HepG2 (cell line): ENCODE results near the gene RBMS2.

ENCODE experiments used
- ASH2L ChIP-seq: fragments of 300-600, 200-600 bp; sonication (generic); IDR thresholded peaks from 2 replicates; pipeline ENCODE4 v1.7.0; 2017; ENCODE audit warnings: low read depth, mild to moderate bottlenecking, moderate library complexity, mixed read lengths, low read length; ENCODE audit not compliant: insufficient read length
- CBX2 ChIP-seq, 2 experiments: fragments of 200-600 bp in 1 of 2; sonication (generic); formaldehyde crosslinking in 1 of 2; IDR thresholded peaks; 2 replicates each; pipeline versions ENCODE4 v1.7.0 to v1.8.1; 2018 to 2022; ENCODE audit warnings: low read depth in 2 of 2, low read length in 1 of 2, mild to moderate bottlenecking in 1 of 2, missing genetic modification reagents in 1 of 2
- CHD2 ChIP-seq: IDR thresholded peaks from 2 replicates; pipeline ENCODE4 v1.6.1; 2011; ENCODE audit warnings: low read depth, low read length, improper control_type of control experiment
- GABPA ChIP-seq, 2 experiments: IDR thresholded peaks; 2 replicates each; pipeline ENCODE4 v1.6.1; 2011 to 2016; ENCODE audit warnings: low read depth in 2 of 2, low read length in 1 of 2, missing biosample characterization in 1 of 2, missing genetic modification characterization in 1 of 2
- ZNF274 ChIP-seq: sonication (generic); formaldehyde crosslinking; IDR thresholded peaks from 2 replicates; pipeline ENCODE4 v1.5.1; 2020; ENCODE audit warnings: mild to moderate bottlenecking, missing genetic modification reagents
- ZNF460 ChIP-seq: sonication (generic); formaldehyde crosslinking; IDR thresholded peaks from 2 replicates; pipeline ENCODE4 v1.5.1; 2020; ENCODE audit warnings: missing genetic modification reagents, mild to moderate bottlenecking, borderline replicate concordance
- ZNF468 ChIP-seq: sonication (generic); formaldehyde crosslinking; IDR thresholded peaks from 2 replicates; pipeline ENCODE4 v1.8.0; 2022; ENCODE audit warnings: mild to moderate bottlenecking, moderate library complexity, missing genetic modification reagents
- ZNF746 ChIP-seq: sonication (generic); formaldehyde crosslinking; IDR thresholded peaks from 2 replicates; pipeline ENCODE4 v1.8.0; 2022; ENCODE audit warnings: mild to moderate bottlenecking, missing genetic modification reagents
- TF ChIP-seq, protein P1 (sequence below): sonication (generic); formaldehyde crosslinking; IDR thresholded peaks from 2 replicates; pipeline ENCODE4 v1.5.0; 2020; ENCODE audit warnings: mild to moderate bottlenecking, missing genetic modification reagents, moderate library complexity
- TF ChIP-seq, protein P2 (sequence below): sonication (generic); formaldehyde crosslinking; IDR thresholded peaks from 2 replicates; pipeline ENCODE4 v1.9.0; 2021; ENCODE audit warnings: missing genetic modification reagents, borderline replicate concordance
- TF ChIP-seq, protein P3 (sequence below): sonication (generic); formaldehyde crosslinking; IDR thresholded peaks from 2 replicates; pipeline ENCODE4 v1.4.0; 2020; ENCODE audit warnings: missing genetic modification reagents, borderline replicate concordance
- TF ChIP-seq, protein P4 (sequence below), 2 experiments: IDR thresholded peaks; 2 replicates each; pipeline ENCODE4 v1.6.1; 2011 to 2012; ENCODE audit warnings: low read length in 2 of 2, borderline replicate concordance in 1 of 2, low read depth in 1 of 2, mild to moderate bottlenecking in 1 of 2, moderate library complexity in 1 of 2
- TF ChIP-seq, protein P5 (sequence below): fragments of 450-650 bp; IDR thresholded peaks from 2 replicates; pipeline ENCODE4 v1.6.1; 2016

DNA sequence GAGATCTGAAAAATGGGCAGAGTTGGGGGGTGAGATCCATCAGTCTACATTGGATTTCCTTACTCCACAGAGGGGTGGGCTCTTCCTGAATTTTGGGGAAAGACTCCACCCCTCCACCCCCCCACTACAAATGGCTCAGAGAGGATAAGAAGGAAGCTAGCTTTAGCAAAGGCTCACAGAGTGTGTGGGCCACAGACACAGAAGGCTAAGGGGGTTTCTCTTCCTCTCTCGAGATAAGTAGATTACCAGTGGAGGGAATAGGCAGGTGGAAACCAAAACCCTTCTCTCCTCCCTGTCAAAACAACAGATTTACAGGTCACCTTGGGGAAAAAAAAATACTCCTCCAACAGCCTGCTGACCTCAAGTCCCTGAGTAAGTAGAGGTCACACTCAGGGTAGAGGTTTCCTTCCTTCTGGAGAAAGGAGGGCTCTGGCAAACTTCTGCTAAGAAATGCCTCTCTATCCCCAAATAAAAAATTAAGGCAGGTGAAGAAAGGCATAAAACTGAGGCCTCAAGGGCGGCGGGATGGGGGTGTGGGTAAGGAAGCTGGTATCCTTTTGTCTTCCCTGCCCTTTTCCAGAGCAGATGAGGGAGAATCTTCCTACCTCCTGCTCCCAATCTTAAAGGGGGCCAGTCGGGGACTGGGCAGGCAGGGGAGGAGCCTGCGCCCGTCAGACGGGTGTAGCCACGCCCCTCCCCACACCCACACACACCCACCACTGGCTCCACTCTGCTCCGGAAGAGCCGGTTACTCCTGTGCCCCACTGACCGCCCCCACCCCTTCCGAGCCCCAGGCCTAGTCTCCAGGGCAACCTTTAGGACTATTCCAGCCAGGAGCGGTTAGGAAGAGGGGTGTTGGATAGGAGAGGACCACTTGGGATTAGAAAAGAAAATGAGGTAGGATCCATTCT, 110.4 kb downstream of the RBMS2 start:
- TF ChIP-seq, protein P1, sequence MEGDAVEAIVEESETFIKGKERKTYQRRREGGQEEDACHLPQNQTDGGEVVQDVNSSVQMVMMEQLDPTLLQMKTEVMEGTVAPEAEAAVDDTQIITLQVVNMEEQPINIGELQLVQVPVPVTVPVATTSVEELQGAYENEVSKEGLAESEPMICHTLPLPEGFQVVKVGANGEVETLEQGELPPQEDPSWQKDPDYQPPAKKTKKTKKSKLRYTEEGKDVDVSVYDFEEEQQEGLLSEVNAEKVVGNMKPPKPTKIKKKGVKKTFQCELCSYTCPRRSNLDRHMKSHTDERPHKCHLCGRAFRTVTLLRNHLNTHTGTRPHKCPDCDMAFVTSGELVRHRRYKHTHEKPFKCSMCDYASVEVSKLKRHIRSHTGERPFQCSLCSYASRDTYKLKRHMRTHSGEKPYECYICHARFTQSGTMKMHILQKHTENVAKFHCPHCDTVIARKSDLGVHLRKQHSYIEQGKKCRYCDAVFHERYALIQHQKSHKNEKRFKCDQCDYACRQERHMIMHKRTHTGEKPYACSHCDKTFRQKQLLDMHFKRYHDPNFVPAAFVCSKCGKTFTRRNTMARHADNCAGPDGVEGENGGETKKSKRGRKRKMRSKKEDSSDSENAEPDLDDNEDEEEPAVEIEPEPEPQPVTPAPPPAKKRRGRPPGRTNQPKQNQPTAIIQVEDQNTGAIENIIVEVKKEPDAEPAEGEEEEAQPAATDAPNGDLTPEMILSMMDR (CRISPR knock-in tag) = no peak
- TF ChIP-seq, protein P2, sequence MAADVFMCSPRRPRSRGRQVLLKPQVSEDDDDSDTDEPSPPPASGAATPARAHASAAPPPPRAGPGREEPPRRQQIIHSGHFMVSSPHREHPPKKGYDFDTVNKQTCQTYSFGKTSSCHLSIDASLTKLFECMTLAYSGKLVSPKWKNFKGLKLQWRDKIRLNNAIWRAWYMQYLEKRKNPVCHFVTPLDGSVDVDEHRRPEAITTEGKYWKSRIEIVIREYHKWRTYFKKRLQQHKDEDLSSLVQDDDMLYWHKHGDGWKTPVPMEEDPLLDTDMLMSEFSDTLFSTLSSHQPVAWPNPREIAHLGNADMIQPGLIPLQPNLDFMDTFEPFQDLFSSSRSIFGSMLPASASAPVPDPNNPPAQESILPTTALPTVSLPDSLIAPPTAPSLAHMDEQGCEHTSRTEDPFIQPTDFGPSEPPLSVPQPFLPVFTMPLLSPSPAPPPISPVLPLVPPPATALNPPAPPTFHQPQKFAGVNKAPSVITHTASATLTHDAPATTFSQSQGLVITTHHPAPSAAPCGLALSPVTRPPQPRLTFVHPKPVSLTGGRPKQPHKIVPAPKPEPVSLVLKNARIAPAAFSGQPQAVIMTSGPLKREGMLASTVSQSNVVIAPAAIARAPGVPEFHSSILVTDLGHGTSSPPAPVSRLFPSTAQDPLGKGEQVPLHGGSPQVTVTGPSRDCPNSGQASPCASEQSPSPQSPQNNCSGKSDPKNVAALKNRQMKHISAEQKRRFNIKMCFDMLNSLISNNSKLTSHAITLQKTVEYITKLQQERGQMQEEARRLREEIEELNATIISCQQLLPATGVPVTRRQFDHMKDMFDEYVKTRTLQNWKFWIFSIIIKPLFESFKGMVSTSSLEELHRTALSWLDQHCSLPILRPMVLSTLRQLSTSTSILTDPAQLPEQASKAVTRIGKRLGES (CRISPR knock-in tag) = no peak
- no peak for TF ChIP-seq ZNF468 (CRISPR knock-in tag)
- TF ChIP-seq ZNF746 (CRISPR knock-in tag) = no peak
- TF ChIP-seq, protein P3, sequence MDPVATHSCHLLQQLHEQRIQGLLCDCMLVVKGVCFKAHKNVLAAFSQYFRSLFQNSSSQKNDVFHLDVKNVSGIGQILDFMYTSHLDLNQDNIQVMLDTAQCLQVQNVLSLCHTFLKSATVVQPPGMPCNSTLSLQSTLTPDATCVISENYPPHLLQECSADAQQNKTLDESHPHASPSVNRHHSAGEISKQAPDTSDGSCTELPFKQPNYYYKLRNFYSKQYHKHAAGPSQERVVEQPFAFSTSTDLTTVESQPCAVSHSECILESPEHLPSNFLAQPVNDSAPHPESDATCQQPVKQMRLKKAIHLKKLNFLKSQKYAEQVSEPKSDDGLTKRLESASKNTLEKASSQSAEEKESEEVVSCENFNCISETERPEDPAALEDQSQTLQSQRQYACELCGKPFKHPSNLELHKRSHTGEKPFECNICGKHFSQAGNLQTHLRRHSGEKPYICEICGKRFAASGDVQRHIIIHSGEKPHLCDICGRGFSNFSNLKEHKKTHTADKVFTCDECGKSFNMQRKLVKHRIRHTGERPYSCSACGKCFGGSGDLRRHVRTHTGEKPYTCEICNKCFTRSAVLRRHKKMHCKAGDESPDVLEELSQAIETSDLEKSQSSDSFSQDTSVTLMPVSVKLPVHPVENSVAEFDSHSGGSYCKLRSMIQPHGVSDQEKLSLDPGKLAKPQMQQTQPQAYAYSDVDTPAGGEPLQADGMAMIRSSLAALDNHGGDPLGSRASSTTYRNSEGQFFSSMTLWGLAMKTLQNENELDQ = no peak
- no peak for TF ChIP-seq GABPA (IDR thresholded peaks at IDR 0.05; ENCODE audit: low read depth, low read length)
- peak; percentile 39; the same call in 1 of the 2 replicates for TF ChIP-seq GABPA (CRISPR knock-in tag; IDR thresholded peaks at IDR 0.05; ENCODE audit: low read depth)
- no peak for TF ChIP-seq ASH2L
- no peak for TF ChIP-seq CHD2
- TF ChIP-seq CBX2 (IDR thresholded peaks at IDR 0.05; ENCODE audit: low read depth, low read length) = no peak
- TF ChIP-seq CBX2 (CRISPR knock-in tag; IDR thresholded peaks at IDR 0.05; ENCODE audit: low read depth) = no peak
- TF ChIP-seq ZNF460 = no peak
- TF ChIP-seq, protein P4, sequence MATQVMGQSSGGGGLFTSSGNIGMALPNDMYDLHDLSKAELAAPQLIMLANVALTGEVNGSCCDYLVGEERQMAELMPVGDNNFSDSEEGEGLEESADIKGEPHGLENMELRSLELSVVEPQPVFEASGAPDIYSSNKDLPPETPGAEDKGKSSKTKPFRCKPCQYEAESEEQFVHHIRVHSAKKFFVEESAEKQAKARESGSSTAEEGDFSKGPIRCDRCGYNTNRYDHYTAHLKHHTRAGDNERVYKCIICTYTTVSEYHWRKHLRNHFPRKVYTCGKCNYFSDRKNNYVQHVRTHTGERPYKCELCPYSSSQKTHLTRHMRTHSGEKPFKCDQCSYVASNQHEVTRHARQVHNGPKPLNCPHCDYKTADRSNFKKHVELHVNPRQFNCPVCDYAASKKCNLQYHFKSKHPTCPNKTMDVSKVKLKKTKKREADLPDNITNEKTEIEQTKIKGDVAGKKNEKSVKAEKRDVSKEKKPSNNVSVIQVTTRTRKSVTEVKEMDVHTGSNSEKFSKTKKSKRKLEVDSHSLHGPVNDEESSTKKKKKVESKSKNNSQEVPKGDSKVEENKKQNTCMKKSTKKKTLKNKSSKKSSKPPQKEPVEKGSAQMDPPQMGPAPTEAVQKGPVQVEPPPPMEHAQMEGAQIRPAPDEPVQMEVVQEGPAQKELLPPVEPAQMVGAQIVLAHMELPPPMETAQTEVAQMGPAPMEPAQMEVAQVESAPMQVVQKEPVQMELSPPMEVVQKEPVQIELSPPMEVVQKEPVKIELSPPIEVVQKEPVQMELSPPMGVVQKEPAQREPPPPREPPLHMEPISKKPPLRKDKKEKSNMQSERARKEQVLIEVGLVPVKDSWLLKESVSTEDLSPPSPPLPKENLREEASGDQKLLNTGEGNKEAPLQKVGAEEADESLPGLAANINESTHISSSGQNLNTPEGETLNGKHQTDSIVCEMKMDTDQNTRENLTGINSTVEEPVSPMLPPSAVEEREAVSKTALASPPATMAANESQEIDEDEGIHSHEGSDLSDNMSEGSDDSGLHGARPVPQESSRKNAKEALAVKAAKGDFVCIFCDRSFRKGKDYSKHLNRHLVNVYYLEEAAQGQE (IDR thresholded peaks at IDR 0.05; ENCODE audit: borderline replicate concordance in 1 of 2, low read depth in 1 of 2, low read length in 2 of 2) = no peak
- 0 out of 2 replicates have a peak, but pooled peaks have one; percentile 20 for TF ChIP-seq ZNF274 (CRISPR knock-in tag)
- TF ChIP-seq, protein P5, sequence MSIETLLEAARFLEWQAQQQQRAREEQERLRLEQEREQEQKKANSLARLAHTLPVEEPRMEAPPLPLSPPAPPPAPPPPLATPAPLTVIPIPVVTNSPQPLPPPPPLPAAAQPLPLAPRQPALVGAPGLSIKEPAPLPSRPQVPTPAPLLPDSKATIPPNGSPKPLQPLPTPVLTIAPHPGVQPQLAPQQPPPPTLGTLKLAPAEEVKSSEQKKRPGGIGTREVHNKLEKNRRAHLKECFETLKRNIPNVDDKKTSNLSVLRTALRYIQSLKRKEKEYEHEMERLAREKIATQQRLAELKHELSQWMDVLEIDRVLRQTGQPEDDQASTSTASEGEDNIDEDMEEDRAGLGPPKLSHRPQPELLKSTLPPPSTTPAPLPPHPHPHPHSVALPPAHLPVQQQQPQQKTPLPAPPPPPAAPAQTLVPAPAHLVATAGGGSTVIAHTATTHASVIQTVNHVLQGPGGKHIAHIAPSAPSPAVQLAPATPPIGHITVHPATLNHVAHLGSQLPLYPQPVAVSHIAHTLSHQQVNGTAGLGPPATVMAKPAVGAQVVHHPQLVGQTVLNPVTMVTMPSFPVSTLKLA = no peak
